Hepatic stellate cell (primary cell): ENCODE results near the gene NFIA.
"Not testable (repeated sequence)": the region's sequence is repeated elsewhere in the genome, so short reads cannot be mapped to it uniquely, and the experiment has no call there.

ENCODE experiments used
- DNase-seq: peaks from one replicate; pipeline ENCODE4 v3.0.0; 2011; ENCODE audit warnings: low spot score

NFIA gene

GRCh38 chr1:61453111-61453961 is 371.0 kb downstream of the NFIA start:
- DNase-seq, result peak; percentile 55

GRCh38 chr1:61455400-61455799 is 373.0 kb downstream of the NFIA start:
- no peak for DNase-seq

- no peak for DNase-seq
Measured at GRCh38 chr1:61457526-61458040, 375.2 kb downstream of the NFIA start.

GRCh38 chr1:61459345-61459744 is 377.0 kb downstream of the NFIA start:
- DNase-seq, result no peak

GRCh38 chr1:61460191-61460590 is 377.8 kb downstream of the NFIA start:
- no peak for DNase-seq

- DNase-seq, result no peak
Measured at GRCh38 chr1:61461406-61462384, 379.3 kb downstream of the NFIA start.

GRCh38 chr1:61462628-61463027 is 380.3 kb downstream of the NFIA start:
- no peak for DNase-seq

- no peak for DNase-seq
Measured at GRCh38 chr1:61463220-61463619, 380.9 kb downstream of the NFIA start.

- DNase-seq, result not testable (repeated sequence)
Measured at GRCh38 chr1:61467836-61468235, 385.5 kb downstream of the NFIA start.

GRCh38 chr1:61469365-61469764 is 387.0 kb downstream of the NFIA start:
- no peak for DNase-seq

GRCh38 chr1:61472876-61473275 is 390.5 kb downstream of the NFIA start:
- DNase-seq, result no peak

- no peak for DNase-seq
Measured at GRCh38 chr1:61474269-61474817, 392.0 kb downstream of the NFIA start.

GRCh38 chr1:61474963-61475362 is 392.6 kb downstream of the NFIA start:
- no peak for DNase-seq

- no peak for DNase-seq
Measured at GRCh38 chr1:61477301-61477700, 394.9 kb downstream of the NFIA start.

- no peak for DNase-seq
Measured at GRCh38 chr1:61480273-61480935, 398.0 kb downstream of the NFIA start.

- no peak for DNase-seq
Measured at GRCh38 chr1:61481315-61481715, 399.0 kb downstream of the NFIA start.

GRCh38 chr1:61482170-61482734 is 399.9 kb downstream of the NFIA start:
- DNase-seq, result no peak

GRCh38 chr1:61486783-61487536 is 404.6 kb downstream of the NFIA start:
- no peak for DNase-seq

GRCh38 chr1:61487801-61488200 is 405.4 kb downstream of the NFIA start:
- no peak for DNase-seq

- no peak for DNase-seq
Measured at GRCh38 chr1:61490924-61491323, 408.6 kb downstream of the NFIA start.

GRCh38 chr1:61491497-61491896 is 409.1 kb downstream of the NFIA start:
- DNase-seq, result peak; percentile 6
